ENCODE measurements around the gene CNTN4.

- no peak for TF ChIP-seq NR2F2 (IDR thresholded peaks at IDR 0.05)
- TF ChIP-seq FOXA1 (IDR thresholded peaks at IDR 0.05), result no peak
- no peak for TF ChIP-seq CTCF (IDR thresholded peaks at IDR 0.05; ENCODE audit: low read depth, low read length, missing input control)
- TF ChIP-seq, protein P1, sequence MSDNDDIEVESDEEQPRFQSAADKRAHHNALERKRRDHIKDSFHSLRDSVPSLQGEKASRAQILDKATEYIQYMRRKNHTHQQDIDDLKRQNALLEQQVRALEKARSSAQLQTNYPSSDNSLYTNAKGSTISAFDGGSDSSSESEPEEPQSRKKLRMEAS (IDR thresholded peaks at IDR 0.05), result no peak
- no peak for TF ChIP-seq FOXA2 (IDR thresholded peaks at IDR 0.05)
- no peak for TF ChIP-seq SP1 (IDR thresholded peaks at IDR 0.05)
- TF ChIP-seq YY1 (IDR thresholded peaks at IDR 0.05), result no peak
- TF ChIP-seq, protein P2, sequence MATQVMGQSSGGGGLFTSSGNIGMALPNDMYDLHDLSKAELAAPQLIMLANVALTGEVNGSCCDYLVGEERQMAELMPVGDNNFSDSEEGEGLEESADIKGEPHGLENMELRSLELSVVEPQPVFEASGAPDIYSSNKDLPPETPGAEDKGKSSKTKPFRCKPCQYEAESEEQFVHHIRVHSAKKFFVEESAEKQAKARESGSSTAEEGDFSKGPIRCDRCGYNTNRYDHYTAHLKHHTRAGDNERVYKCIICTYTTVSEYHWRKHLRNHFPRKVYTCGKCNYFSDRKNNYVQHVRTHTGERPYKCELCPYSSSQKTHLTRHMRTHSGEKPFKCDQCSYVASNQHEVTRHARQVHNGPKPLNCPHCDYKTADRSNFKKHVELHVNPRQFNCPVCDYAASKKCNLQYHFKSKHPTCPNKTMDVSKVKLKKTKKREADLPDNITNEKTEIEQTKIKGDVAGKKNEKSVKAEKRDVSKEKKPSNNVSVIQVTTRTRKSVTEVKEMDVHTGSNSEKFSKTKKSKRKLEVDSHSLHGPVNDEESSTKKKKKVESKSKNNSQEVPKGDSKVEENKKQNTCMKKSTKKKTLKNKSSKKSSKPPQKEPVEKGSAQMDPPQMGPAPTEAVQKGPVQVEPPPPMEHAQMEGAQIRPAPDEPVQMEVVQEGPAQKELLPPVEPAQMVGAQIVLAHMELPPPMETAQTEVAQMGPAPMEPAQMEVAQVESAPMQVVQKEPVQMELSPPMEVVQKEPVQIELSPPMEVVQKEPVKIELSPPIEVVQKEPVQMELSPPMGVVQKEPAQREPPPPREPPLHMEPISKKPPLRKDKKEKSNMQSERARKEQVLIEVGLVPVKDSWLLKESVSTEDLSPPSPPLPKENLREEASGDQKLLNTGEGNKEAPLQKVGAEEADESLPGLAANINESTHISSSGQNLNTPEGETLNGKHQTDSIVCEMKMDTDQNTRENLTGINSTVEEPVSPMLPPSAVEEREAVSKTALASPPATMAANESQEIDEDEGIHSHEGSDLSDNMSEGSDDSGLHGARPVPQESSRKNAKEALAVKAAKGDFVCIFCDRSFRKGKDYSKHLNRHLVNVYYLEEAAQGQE (IDR thresholded peaks at IDR 0.05), result no peak
- TF ChIP-seq RAD21 (IDR thresholded peaks at IDR 0.05), result no peak
Observed at GRCh38 chr3:2849092-2849491, 750.4 kb downstream of the CNTN4 start.

Data from liver (tissue), 3 donors.